GM19455 (cell line): ENCODE results near the gene CTH.
"Not testable (repeated sequence)": the region's sequence is repeated elsewhere in the genome, so short reads cannot be mapped to it uniquely, and the experiment has no call there.

Experiments
- ATAC-seq: cut with Tn5 transposase; IDR thresholded peaks from one replicate; pipeline ENCODE4 v1.9.1; 2021; ENCODE audit not compliant: unreplicated experiment

The CTH gene

DNA sequence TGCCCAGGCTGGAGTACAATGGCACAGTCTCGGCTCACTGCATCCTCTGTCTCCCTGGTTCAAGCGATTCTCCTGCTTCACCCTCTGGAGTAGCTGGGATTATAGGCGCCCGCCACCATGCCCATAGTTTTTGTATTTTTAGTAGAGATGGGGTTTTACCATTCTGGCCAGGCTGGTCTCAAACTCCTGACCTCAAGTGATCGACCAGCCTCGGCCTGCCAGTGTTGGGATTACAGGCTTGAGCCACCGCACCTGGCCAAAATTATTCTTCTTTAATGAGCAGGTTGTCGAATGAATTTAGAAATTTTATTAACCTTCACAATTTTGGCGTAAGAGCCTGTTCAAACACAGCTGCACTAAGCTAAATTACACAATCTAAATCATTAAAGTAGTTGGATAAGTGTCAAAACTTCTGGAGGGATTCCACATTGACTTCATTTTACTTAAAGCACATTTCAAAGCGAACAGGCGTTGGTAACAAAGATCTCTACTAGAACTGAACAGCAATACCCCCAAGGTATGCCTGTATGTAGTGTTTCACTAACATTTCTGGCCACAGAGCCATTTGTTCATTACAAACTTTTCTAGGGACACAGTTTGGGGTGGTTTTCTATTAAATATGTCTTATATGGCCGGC is 5.2 kb upstream of the CTH start:
- no peak for ATAC-seq

DNA sequence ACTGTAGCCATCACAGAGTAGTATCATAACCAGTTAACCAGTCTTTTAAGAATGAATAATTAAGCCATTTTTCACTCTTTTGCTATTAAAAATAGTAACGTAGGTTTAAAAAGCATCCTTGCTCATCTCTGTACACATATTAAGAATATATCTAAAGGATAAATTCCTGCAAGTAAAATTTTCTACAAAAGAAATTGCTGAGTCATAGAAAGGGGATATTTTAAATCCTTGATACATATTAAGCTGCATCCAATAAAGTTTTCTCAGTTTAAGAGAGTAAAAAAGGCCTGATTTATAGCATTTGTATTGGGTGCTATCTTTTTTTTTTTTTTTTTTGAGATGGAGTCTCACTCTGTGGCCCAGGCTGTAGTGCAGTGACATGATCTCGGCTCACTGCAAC is 1.9 kb upstream of the CTH start:
- ATAC-seq: no peak

DNA sequence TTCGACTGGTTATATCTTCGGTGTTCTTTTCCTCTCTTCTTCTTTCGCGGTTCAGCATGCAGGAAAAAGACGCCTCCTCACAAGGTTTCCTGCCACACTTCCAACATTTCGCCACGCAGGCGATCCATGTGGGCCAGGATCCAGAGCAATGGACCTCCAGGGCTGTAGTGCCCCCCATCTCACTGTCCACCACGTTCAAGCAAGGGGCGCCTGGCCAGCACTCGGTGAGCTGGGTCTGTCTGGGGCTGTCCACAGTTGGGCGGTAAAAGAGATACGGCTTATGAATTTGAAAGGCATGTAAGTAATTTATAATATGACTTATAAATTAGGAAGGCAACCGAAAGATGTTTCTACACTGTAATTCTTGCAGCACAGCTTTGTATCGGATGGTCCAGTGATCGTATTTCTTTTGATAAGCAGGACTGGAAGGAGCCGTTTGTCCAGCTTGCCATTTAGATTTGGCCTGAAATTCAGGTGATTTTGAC is 334 bp downstream of the CTH start:
- ATAC-seq: peak; percentile 5

DNA sequence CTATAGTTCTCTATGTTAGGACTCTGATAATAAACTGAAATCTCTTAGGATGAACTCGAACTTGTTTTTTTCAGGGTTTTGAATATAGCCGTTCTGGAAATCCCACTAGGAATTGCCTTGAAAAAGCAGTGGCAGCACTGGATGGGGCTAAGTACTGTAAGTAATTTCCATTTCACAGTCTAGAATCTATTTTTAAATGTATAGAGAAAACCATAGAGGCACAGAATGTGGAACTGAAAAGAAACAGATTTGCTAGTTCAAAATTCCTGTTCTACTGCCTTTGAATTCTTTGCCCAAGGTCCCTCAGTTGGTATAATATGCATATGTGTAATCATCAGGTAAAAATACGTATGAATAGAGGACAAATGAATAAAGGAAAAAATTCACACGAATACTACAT is 4.8 kb downstream of the CTH start:
- peak; percentile 14 for ATAC-seq

DNA sequence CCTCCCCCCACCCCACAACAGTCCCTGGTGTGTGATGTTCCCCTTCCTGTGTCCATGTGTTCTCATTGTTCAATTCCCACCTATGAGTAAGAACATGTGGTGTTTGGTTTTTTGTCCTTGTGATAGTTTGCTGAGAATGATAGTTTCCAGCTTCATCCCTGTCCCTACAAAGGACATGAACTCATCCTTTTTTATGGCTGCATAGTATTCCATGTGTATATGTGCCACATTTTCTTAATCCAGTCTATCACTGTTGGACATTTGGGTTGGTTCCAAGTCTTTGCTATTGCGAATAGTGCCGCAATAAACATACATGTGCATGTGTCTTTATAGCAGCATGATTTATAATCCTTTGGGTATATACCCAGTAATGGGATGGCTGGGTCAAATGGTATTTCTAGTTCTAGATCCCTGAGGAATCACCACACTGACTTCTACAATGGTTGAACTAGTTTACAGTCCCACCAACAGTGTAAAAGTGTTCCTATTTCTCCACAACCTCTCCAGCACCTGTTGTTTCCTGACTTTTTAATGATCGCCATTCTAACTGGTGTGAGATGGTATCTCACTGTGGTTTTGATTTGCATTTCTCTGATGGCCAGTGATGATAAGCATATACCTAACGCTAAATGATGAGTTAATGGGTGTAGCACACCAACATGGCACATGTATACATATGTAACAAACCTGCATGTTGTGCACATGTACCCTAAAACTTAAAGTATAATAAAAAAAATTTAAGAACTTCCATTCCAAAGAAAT is 8.1 kb downstream of the CTH start:
- not testable (repeated sequence) for ATAC-seq

DNA sequence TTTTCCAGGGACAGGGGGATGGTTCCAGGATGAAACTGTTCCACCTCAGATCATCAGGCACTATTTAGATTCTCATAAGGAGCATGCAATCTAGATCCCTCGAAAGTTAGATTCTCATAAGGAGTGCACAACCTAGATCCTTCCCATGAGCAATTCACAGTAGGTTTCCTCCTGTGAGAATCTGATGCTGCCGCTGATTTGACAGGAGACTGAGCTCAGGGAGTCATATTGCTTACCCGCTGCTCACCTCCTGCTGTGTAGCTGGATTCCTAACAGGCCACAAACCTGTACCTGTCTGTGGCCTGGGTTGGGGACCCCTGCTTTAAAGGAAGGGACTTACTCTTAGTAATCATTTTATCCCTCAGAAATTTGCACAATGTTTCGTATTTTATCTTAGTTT is 9.3 kb downstream of the CTH start:
- ATAC-seq: no peak

DNA sequence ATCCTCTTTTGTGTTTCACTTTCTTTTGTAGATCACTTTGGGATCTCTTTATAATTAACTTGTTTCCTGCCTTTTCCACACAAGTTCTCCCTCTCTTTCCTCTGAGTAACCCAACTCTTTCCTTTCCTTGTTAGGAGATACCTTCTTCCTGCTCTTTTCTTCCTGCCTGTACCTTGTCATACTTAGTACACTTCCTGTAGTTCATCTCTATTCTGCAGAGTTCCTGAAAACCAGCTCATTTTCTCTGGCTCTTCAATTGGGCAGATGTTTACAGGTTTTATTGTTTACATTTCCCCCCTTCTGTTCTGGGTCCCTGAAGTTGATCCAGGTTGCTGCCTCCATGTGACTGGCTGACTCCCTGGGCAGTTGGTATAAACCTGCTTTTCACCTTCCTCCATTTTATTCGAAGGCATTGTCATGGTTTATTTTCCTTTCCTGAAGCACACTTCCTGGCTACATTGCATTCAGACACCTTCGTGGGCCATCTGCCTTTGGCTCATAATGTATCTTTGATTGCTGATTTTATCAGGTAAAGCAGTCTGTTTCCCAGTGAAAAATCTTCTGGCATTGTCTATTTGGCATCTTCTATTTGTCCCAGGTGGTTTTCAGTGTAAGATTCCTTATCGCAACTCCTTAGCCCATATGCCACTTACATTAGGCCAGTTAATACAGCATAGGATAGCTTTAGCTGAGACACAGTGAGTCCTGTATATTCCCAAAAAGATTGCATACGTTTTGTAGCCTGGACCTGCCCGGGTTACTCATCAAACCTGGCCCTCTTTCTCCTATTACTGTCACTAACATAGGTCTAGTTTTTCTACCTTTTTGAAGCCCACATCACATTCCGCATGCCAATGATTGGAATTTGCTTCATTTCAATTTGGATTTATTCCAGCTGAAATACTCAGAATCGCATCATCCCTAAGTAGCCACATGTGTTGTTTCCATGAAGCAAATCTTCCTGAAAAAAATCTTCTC is 15.4 kb downstream of the CTH start:
- no peak for ATAC-seq

DNA sequence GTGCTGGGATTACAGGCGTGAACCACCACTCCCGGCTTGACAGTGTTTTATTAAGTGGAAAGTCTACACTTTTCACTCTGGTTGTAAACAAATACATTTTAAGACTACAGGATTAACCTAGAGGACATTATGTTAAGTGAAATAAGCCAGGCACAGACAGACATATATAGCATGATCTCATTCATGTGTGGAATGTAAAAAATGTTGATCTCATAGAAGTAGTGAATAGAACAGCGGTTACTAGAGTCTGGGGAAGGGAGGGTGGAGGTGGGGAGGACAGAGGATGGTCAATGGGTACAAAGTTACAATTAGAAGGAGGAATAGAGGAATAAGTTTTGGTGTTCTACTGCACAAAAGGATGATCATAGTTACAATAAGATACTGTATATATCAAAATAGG is 16.9 kb downstream of the CTH start:
- ATAC-seq: no peak

DNA sequence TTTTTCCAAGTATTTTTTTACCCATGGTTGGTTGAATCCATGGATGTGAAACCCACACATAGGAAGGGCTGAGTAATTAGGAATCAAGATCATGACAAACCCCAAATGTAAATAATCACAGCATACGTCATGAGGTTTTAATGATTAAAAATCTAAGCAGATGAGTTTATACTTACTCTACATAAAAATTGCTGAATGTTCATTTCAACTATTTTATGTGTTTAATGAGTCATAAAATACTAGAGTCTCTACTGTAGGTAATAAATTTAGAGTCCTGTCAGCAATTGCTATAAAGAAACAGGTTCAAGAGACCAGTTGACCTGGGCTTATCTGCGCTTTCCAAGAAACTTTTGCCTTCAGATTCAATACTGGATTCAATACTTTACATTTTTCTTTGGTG is 18.2 kb downstream of the CTH start:
- ATAC-seq: no peak

DNA sequence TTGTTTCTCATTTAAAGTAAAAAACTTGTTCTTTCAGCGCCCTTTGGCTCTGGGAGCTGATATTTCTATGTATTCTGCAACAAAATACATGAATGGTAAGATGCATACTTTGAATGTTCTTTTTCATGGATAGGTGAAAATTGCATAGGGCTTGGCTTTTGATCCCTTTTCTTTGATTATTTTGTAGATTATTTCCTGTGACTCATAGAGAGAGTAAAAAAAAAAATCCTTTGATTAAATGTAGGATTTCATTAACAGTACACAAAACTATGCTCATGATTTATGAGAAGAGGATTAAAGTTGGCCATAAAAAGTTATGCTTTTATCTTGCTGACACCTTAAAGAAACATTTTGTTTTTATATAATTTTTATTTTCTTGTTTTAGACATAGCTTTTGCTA is 18.7 kb downstream of the CTH start:
- no peak for ATAC-seq

DNA sequence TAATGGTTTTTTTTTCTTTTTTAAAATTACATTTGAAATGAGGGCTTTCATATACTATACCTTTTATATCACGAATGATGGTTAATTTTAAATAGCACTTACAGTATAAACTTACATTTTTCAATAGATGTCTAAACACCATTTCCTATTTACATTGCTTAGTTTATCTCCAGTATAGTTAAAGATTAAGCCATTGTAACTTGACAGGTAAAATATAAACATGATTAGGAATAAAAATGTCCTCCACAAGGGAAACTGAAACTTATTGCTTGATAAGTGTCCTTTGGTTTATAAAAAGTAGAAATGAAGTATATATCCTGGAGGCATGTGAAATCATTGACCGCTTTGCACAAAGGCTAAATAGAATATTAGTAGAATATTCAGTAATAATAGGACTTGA is 20.2 kb downstream of the CTH start:
- ATAC-seq: no peak

DNA sequence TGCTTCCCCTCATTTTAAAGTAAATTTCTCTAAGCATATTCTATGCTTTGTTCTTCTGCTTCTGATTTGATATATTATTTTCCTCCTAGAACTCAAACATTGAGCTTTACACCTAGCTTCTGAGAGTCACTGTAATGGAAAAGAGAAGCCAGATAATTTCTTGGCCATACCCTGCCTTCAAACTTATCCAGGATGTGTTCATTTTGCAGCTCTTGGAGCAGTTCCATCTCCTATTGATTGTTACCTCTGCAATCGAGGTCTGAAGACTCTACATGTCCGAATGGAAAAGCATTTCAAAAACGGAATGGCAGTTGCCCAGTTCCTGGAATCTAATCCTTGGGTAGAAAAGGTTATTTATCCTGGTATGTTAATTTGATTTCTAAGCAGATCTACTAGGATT is 20.8 kb downstream of the CTH start:
- no peak for ATAC-seq

DNA sequence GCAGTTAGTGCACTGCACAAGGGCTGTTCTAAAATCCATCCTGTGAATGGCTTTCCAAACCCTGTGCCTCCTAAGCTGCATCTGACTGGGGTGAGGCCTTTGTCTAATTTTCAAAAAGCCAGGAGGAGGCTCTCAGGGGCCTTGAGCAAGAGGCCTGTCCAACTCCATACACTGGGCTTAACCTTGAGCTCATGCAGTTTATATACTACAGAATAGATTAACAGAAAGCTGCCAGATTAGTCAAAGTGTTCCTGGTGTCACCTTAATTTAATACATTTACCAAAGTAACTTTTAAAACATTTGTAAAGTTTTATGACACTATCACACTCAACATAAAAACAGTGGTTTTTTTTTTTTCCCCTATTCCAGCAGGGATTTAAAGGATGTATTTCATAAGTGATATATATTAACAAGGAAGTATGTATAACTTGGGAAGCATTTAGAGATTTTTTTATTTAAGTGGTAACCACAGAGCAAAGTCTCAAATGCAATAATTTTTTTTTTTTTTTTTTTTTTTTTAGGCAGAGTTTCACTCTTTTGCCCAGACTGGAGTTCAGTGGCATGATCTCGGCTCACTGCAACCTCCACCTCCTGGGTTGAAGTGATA is 23.3 kb downstream of the CTH start:
- no peak for ATAC-seq

DNA sequence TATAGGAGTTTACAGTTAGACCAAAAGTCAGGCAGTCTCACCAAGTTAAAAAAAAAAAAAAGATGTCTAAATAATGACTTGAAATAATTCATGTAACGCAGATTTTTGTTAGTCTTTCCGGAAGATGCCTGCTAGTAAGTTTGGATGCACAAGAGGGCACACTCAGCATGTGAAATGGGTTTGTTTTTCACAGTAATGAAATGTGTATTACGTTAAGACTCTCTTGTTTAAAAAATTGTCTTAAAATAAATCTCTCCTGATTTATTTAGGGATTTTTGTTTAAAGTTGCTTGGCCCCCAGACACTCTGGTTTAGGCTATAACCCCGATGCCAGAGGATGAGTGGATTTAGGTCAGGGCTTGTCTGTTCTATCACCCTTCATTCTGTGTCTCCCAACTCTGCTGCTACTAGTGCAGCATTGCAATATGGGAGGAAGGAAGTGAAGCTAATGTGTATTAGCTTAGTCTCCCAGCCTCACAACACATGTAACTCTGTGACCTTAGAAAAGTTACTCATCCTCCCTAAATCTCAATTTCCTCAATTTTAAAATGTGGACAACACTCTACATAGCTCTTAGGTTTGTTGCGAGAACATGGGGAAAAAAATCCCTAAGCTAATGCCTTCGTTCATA is 25.7 kb downstream of the CTH start:
- ATAC-seq: no peak

DNA sequence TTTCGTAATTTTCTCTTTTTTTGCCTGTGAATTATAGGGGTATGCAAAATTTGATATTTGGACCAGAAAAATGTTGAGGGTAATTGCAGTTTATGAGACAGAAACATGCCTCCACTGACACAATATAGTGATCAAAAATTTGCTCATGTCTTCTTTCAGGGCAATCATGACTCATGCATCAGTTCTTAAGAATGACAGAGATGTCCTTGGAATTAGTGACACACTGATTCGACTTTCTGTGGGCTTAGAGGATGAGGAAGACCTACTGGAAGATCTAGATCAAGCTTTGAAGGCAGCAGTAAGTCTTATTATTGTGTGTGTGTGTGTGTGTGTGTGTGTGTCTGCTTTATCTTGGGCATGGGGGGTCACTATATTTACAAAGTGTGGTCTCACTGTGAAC is 27.5 kb downstream of the CTH start:
- ATAC-seq: no peak

DNA sequence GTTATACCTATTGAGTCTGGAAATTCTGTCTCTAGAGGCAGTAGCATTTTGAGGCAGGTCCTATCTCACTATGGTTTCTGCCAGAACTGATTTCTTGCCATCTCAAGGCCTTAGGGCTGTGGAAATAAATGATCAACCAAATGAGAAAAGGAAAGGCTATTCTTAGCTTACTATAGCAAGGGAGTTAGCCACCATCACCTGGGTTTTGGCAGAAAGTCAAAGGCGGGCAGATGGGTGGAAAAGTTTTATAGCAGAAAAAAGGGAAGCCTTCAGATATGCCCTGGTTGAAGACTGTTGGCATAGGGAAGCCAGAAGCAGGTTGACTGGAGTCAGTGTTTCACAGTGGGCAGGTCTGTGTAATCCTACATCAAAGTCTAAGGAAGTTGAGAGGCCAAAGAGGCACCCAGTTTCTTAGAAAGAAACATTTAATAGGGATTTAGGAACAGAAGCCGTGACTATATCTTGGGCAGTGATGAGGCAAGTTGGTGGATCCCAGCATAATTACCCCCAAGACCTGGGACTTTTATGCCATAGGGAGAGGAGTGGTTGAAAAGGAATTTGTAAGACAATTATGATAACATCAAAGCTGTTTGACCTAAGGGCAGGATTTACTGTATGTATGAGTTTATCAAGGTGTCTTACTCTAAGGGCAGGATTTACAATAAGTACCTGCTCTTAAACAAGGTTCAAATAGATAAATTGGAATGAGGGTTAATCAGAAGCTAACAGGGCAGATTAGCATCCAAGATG is 29.7 kb downstream of the CTH start:
- ATAC-seq: no peak

DNA sequence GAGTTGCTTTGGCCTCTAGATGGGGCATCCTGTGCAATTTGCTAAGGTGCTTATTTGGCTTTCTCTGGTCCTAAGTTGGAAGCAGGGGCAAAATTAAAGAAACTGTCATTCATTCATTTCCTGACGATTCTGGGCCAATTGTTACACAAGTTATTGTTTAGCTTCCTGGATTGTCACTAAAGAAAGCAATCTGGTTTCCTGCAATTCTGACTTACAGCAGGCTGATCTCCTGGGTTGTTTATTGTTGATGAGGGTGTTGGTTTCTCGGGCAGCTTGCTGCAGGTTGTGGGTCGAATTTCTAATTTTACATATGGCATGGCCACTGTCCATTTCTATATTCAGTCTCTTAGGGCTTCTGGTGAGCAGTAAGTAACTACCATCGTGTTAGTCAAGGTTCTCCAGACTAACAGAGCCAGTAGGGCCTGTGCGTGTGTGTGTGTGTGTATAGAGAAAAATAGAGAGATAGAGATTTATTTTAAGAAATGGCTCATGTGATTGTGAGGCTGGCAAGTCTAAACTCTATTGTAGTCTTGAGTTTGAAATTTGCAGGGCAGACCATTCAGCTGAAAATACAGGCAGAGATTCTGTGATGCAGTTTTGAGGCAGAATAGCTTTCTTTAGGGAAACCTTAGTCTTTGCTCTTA is 30.4 kb downstream of the CTH start:
- no peak for ATAC-seq

DNA sequence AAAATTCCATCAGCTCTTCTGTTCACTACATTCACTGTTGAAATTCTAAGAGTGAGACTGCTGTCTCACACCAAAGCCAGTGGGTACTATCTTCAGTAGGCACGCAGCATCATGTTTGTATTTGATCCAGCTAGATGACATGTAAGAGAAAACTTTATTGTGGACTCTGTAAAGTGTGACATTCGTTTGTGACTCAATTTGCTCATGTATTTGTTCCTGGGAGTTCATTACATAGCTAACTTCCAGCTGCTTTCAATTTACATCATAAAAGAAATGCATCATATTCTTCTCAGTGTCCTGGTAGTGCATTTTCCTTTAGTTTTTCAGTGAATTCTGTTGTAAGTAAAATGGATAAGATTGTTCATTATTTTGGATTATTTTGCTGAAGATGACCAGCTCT is 31.4 kb downstream of the CTH start:
- ATAC-seq: no peak

DNA sequence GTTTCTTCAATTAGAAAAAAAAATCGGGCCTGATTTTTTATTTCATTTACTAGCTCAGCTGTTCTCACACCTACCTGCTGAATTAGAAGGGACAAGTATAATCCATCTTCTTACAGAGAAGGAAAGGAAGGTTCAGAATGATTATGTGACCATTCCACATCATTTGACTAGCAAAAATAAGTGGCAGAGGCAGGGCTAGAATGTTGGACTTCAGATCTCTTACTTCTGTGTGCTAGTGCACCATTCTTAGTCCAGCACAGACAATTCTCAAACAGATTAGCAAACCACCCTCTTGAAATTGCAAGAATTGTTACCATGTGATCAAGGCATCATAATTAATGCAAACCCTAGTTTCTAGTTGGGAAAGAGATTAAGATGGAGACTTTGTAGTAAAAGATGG is 32.7 kb downstream of the CTH start:
- no peak for ATAC-seq

DNA sequence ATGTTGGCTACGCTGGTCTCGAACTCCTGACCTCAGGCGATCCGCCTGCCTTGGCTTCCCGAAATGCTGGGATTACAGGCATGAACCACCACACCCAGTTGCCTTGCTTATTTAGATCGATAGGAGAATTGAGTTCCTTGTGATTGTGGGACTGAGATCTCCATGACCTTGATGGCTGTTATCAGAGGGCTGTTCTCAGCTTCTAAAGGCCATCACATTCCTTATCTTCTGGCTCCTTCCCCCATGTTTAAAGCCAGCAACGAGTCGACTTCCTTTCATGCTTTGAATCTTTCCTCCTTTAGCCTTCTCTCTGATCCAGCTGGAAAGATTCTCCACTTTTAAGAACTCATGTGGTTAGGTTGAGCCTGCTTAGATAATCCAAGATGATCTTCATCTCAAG is 38.0 kb downstream of the CTH start:
- ATAC-seq: no peak
